NCI-H2196 treated with DMSO at 0.1 percent for 48 hours (cell line): ENCODE results near the gene WT1.
"Not testable (repeated sequence)": the region's sequence is repeated elsewhere in the genome, so short reads cannot be mapped to it uniquely, and the experiment has no call there.

Source experiments
- DNase-seq: peaks from one replicate; lab custom pipeline; 2025; ENCODE audit not compliant: unreplicated experiment; lab: John Stamatoyannopoulos, UW

WT1 gene

GRCh38 chr11:32388871-32389770, 46.2 kb downstream of the WT1 start:
- DNase-seq: no peak

GRCh38 chr11:32388365-32388764, 47.0 kb downstream of the WT1 start:
- no peak for DNase-seq

- no peak for DNase-seq
These were observed 47.9 kb downstream of the WT1 start for GRCh38 chr11:32387411-32387810.

GRCh38 chr11:32386770-32387377, 48.5 kb downstream of the WT1 start:
- no peak for DNase-seq

GRCh38 chr11:32385998-32386397, 49.3 kb downstream of the WT1 start:
- no peak for DNase-seq

GRCh38 chr11:32382339-32383049, 52.8 kb downstream of the WT1 start:
- DNase-seq: no peak

- no peak for DNase-seq
These were observed 54.2 kb downstream of the WT1 start for GRCh38 chr11:32381179-32381578.

- DNase-seq: no peak
These were observed 55.6 kb downstream of the WT1 start for GRCh38 chr11:32379719-32380118.

GRCh38 chr11:32375826-32376225, 59.5 kb downstream of the WT1 start:
- no peak for DNase-seq

- DNase-seq: no peak
These were observed 61.1 kb downstream of the WT1 start for GRCh38 chr11:32374261-32374711.

- DNase-seq: not testable (repeated sequence)
These were observed 65.4 kb downstream of the WT1 start for GRCh38 chr11:32369987-32370386.

GRCh38 chr11:32366666-32367065, 68.7 kb downstream of the WT1 start:
- DNase-seq: no peak

GRCh38 chr11:32365192-32365591, 70.1 kb downstream of the WT1 start:
- no peak for DNase-seq

- no peak for DNase-seq
These were observed 76.6 kb downstream of the WT1 start for GRCh38 chr11:32358729-32359128.

- no peak for DNase-seq
These were observed 81.5 kb downstream of the WT1 start for GRCh38 chr11:32353884-32354283.

- DNase-seq: no peak
These were observed 86.8 kb downstream of the WT1 start for GRCh38 chr11:32348502-32348901.

- no peak for DNase-seq
These were observed 90.4 kb downstream of the WT1 start for GRCh38 chr11:32344946-32345345.

- no peak for DNase-seq
These were observed 91.9 kb downstream of the WT1 start for GRCh38 chr11:32343325-32344008.

GRCh38 chr11:32341620-32342613, 93.4 kb downstream of the WT1 start:
- no peak for DNase-seq

GRCh38 chr11:32340181-32340580, 95.2 kb downstream of the WT1 start:
- DNase-seq: no peak
